K562 (cell line): Measurements from ENCODE around the gene PLXNA2. TPM values are rescaled to one million over a fixed set of nuclear protein-coding genes. Genes with fewer than 3 reads are reported as not detected.
A peak's percentile ranks its signal among the peaks of the same experiment; 100 is the strongest.

Experiments used
- BHLHE40 ChIP-seq: IDR thresholded peaks from 2 replicates; pipeline ENCODE4 v1.6.1; 2011; ENCODE audit warnings: low read length, improper control_type of control experiment
- CREM ChIP-seq: IDR thresholded peaks from 2 replicates; pipeline ENCODE4 v1.6.1; 2014; ENCODE audit warnings: antibody characterized with exemption, low read depth
- ELF1 ChIP-seq: fragments of 200-800 bp; sonication (Bioruptor generic); IDR thresholded peaks from 2 replicates; pipeline ENCODE4 v1.6.1; 2016; ENCODE audit warnings: missing genetic modification characterization, missing compliant biosample characterization
- FOXM1 ChIP-seq, 2 experiments: fragments of 450-650 bp in 1 of 2; sonication (generic) in 1 of 2; formaldehyde crosslinking in 1 of 2; IDR thresholded peaks; 2 replicates each; pipeline versions ENCODE4 v1.6.1 to v1.9.0; 2017 to 2022; ENCODE audit warnings: low read depth in 2 of 2, mild to moderate bottlenecking in 2 of 2, missing genetic modification reagents in 1 of 2, moderate library complexity in 1 of 2
- HNRNPUL1 ChIP-seq: fragments of 200-400 bp; formaldehyde crosslinking; IDR thresholded peaks from 2 replicates; pipeline ENCODE4 v1.6.1; 2017; ENCODE audit warnings: low read length
- KLF16 ChIP-seq: IDR thresholded peaks from 2 replicates; pipeline ENCODE4 v1.6.1; 2016; ENCODE audit warnings: antibody characterized with exemption
- MEF2A ChIP-seq: IDR thresholded peaks from 2 replicates; pipeline ENCODE4 v1.6.1; 2011; ENCODE audit warnings: low read depth, mild to moderate bottlenecking, low read length, moderate library complexity; ENCODE audit not compliant: control insufficient read depth
- NCOR1 ChIP-seq: fragments of 450-650 bp; IDR thresholded peaks from 2 replicates; pipeline ENCODE4 v1.6.1; 2016; ENCODE audit warnings: mild to moderate bottlenecking, moderate library complexity
- PHB2 ChIP-seq: fragments of 450-650 bp; IDR thresholded peaks from 2 replicates; pipeline ENCODE4 v1.6.1; 2017; ENCODE audit warnings: low read depth
- PHF8 ChIP-seq: fragments of 200-600 bp; sonication (generic); IDR thresholded peaks from 2 replicates; pipeline ENCODE4 v1.6.1; 2012; ENCODE audit warnings: mixed run types, mild to moderate bottlenecking, inconsistent platforms, low read length, moderate library complexity, borderline replicate concordance
- POLR2G ChIP-seq: fragments of 200-400 bp; formaldehyde crosslinking; IDR thresholded peaks from 2 replicates; pipeline ENCODE4 v1.6.1; 2017; ENCODE audit warnings: low read depth, mild to moderate bottlenecking, antibody characterized with exemption, low read length, moderate library complexity
- RUNX1 ChIP-seq: sonication (generic); IDR thresholded peaks from 2 replicates; pipeline ENCODE4 v1.6.1; 2016; ENCODE audit warnings: antibody characterized with exemption, low read depth
- SMARCB1 ChIP-seq: IDR thresholded peaks from 2 replicates; pipeline ENCODE4 v1.6.1; 2011; ENCODE audit warnings: improper control_type of control experiment, low read depth; ENCODE audit not compliant: insufficient read length
- SRF ChIP-seq, 2 experiments: fragments of 250-450, 450-650 bp in 1 of 2; sonication (Bioruptor Pico) in 1 of 2; sonication (generic) in 1 of 2; formaldehyde crosslinking; IDR thresholded peaks; 2 replicates each; pipeline versions ENCODE4 v1.5.0 to v1.5.1; 2020 to 2022; ENCODE audit warnings: mild to moderate bottlenecking in 1 of 2, missing genetic modification reagents in 1 of 2
- ZNF143 ChIP-seq: sonication (generic); formaldehyde crosslinking; IDR thresholded peaks from 2 replicates; pipeline ENCODE4 v1.9.0; 2022; ENCODE audit warnings: mild to moderate bottlenecking, missing genetic modification reagents
- ZNF384 ChIP-seq: IDR thresholded peaks from 2 replicates; pipeline ENCODE4 v1.6.1; 2012; ENCODE audit warnings: low read depth, low read length, improper control_type of control experiment
- ZNF609 ChIP-seq: sonication (generic); formaldehyde crosslinking; IDR thresholded peaks from 2 replicates; pipeline ENCODE4 v1.8.1; 2023; ENCODE audit warnings: missing genetic modification reagents, mild to moderate bottlenecking, borderline replicate concordance
- ZNF644 ChIP-seq: fragments of 200-800 bp; sonication (Bioruptor generic); IDR thresholded peaks from 2 replicates; pipeline ENCODE4 v1.6.1; 2016; ENCODE audit warnings: low read depth, missing genetic modification characterization, missing compliant biosample characterization
- polyA plus RNA-seq, 8 experiments: library from polyadenylated mRNA; depleted of rRNA in 4 of 8; stranded (reverse) in 5 of 8; unstranded in 3 of 8; fragments of >200 nt; fragmentation: Nextera tagmentation in 2 of 8; fragmentation: Illumina TruSeq in 1 of 8; extraction: Ambion mirVana in 2 of 8; extraction: Trizol in 1 of 8; gene quantifications; 2 replicates each; pipeline versions ENCODE4 v1.2.1 to v1.2.3, GENCODE V29; 2011 to 2014; ENCODE audit warnings: inconsistent platforms in 1 of 8, missing spikeins in 1 of 8
- total RNA-seq, 7 experiments: library from RNA; depleted of rRNA in 6 of 7; stranded (reverse); fragments of >200 nt in 6 of 7; fragmentation: Illumina TruSeq in 2 of 7; extraction: Trizol in 2 of 7; gene quantifications; 2 replicates each; pipeline versions ENCODE4 v1.2.1 to v1.2.3, GENCODE V29; 2011 to 2021; ENCODE audit warnings: low replicate concordance in 1 of 7
- TF ChIP-seq, protein P1 (sequence below): fragments of 250-450 bp; sonication (Bioruptor Pico); IDR thresholded peaks from 2 replicates; pipeline ENCODE4 v1.5.0; 2021

The PLXNA2 gene
- total and polyA plus RNA-seq, 9 of the 15 experiments (the other 6 are each of a cell fraction or from before 2014, with no cell fraction given), result 0.01 to 1.3 (median 0.32) TPM

DNA sequence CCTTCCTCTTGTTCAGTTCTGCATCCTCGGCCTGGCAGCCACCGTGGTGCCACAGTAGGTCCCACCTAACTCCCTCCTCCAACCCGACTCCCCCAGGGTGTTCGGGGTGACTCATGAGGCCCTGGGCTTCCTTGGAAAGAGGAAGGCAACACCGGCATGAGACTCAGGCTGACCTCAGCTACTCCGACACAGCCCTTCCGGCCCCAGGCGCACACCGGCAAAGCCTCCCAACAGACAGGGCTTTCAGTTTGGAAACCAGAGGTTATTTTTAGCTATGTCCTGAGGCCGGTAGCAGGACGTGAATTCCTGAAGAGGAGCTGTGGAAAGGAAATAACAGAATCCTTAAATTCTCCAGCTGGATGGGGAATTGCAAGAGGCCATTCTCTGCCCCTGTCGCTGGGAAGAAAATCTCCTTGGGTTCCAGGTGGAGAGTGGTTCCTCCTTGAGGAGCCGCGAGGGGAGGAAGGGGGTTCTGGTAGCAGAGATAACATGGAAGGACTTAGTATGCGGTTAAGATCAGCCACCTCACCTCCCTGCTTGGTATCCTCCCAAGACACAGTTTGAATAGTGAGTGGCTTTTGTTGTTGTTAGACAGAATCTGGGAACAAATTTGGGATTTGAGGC, 24.4 kb downstream of the PLXNA2 start (continued):
- TF ChIP-seq BHLHE40, result peak; percentile 54
- TF ChIP-seq, protein P1, sequence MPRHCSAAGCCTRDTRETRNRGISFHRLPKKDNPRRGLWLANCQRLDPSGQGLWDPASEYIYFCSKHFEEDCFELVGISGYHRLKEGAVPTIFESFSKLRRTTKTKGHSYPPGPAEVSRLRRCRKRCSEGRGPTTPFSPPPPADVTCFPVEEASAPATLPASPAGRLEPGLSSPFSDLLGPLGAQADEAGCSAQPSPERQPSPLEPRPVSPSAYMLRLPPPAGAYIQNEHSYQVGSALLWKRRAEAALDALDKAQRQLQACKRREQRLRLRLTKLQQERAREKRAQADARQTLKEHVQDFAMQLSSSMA, result no peak
- TF ChIP-seq PHB2, result peak; percentile 7; the same call in 1 of the 2 replicates
- peak; percentile 80 for TF ChIP-seq FOXM1 (IDR thresholded peaks at IDR 0.05; ENCODE audit: low read depth)
- TF ChIP-seq FOXM1 (CRISPR knock-in tag; IDR thresholded peaks at IDR 0.05; ENCODE audit: low read depth), result no peak
- TF ChIP-seq ZNF609 (CRISPR knock-in tag), result peak; percentile 83
- TF ChIP-seq ZNF384, result no peak
- TF ChIP-seq NCOR1, result peak; percentile 88
- TF ChIP-seq ZNF143 (CRISPR knock-in tag), result no peak
- peak; percentile 75 for TF ChIP-seq POLR2G
- TF ChIP-seq MEF2A, result 0 out of 2 replicates have a peak, but pooled peaks have one; percentile 81
- TF ChIP-seq ZNF644, result peak; percentile 46
- TF ChIP-seq RUNX1, result peak; percentile 63; the same call in 1 of the 2 replicates
- TF ChIP-seq SRF (CRISPR knock-in tag; IDR thresholded peaks at IDR 0.05), result peak in 1 of 2 experiments; percentile 53; a peak in 1 of 4 replicates
- peak; percentile 90 for TF ChIP-seq KLF16
- peak; percentile 43; the same call in 1 of the 2 replicates for TF ChIP-seq CREM
- peak; percentile 57 for TF ChIP-seq ELF1 (tag)
- peak; percentile 48; the same call in 1 of the 2 replicates for TF ChIP-seq PHF8
- TF ChIP-seq HNRNPUL1, result no peak
- no peak for TF ChIP-seq SMARCB1
